ENCODE measurements around the gene MAP1LC3B.

MAP1LC3B gene

GRCh38 chr16:87351320-87351698 is 40.8 kb upstream of the MAP1LC3B start:
- Histone ChIP-seq H3K4me2 (ENCODE audit: low read depth, low read length, poor library complexity, severe bottlenecking) (no peak overlapping the region), H3K9me2 (replicated peaks; ENCODE audit: insufficient read depth, low read length) (no peaks in the 10 kb centered on the region), H4K20me1 (ENCODE audit: low read depth, low read length) (no peaks in the 10 kb centered on the region), H3K4me3 (ENCODE audit: insufficient read depth, low read length, poor library complexity, severe bottlenecking) (no peak overlapping the region), H3K79me2 (ENCODE audit: insufficient read depth, low read length) (no peaks in the 10 kb centered on the region), H3K9me3 (ENCODE audit: insufficient read depth, low read length) (no peaks in the 10 kb centered on the region), H3K27me3 (ENCODE audit: low read length) (no peaks in the 10 kb centered on the region), H2AFZ (ENCODE audit: low read depth, low read length, severe bottlenecking) (no peak overlapping the region), H3K9ac (ENCODE audit: low read length) (no peak overlapping the region), H3K27ac (ENCODE audit: low read depth, low read length) (no peak overlapping the region), H3F3A (ENCODE audit: insufficient read depth) (no peaks in the 10 kb centered on the region), H3K36me3 (ENCODE audit: low read length) (no peaks in the 10 kb centered on the region)
- TF ChIP-seq EZH2phosphoT487 (conservative IDR thresholded peaks at IDR 0.05; ENCODE audit: low read length) (no peak), CTCF (IDR thresholded peaks at IDR 0.05; ENCODE audit: insufficient read depth, low read length, poor library complexity, severe bottlenecking) (no peak)

GRCh38 chr16:87352818-87353217 is 39.3 kb upstream of the MAP1LC3B start:
- Histone ChIP-seq H3K9me3 (ENCODE audit: insufficient read depth, low read length) (no peaks in the 10 kb centered on the region), H3K4me3 (ENCODE audit: insufficient read depth, low read length, poor library complexity, severe bottlenecking) (no peak overlapping the region), H3F3A (ENCODE audit: insufficient read depth) (no peaks in the 10 kb centered on the region), H2AFZ (ENCODE audit: low read depth, low read length, severe bottlenecking) (no peak overlapping the region), H3K79me2 (ENCODE audit: insufficient read depth, low read length) (no peaks in the 10 kb centered on the region), H3K9ac (ENCODE audit: low read length) (no peak overlapping the region), H3K4me2 (ENCODE audit: low read depth, low read length, poor library complexity, severe bottlenecking) (no peak overlapping the region), H3K27ac (ENCODE audit: low read depth, low read length) (no peak overlapping the region), H3K36me3 (ENCODE audit: low read length) (no peaks in the 10 kb centered on the region), H4K20me1 (ENCODE audit: low read depth, low read length) (no peaks in the 10 kb centered on the region), H3K27me3 (ENCODE audit: low read length) (no peaks in the 10 kb centered on the region), H3K9me2 (replicated peaks; ENCODE audit: insufficient read depth, low read length) (no peaks in the 10 kb centered on the region)
- TF ChIP-seq EZH2phosphoT487 (conservative IDR thresholded peaks at IDR 0.05; ENCODE audit: low read length) (no peak), CTCF (IDR thresholded peaks at IDR 0.05; ENCODE audit: insufficient read depth, low read length, poor library complexity, severe bottlenecking) (no peak)

- H2AFZ ChIP-seq (ENCODE audit: low read depth, low read length, severe bottlenecking), result no peak overlapping the region
- H3K79me2 ChIP-seq (ENCODE audit: insufficient read depth, low read length), result no peaks in the 10 kb centered on the region
- no peaks in the 10 kb centered on the region for H3K9me3 ChIP-seq (ENCODE audit: insufficient read depth, low read length)
- H3F3A ChIP-seq (ENCODE audit: insufficient read depth), result no peaks in the 10 kb centered on the region
- H3K4me3 ChIP-seq (ENCODE audit: insufficient read depth, low read length, poor library complexity, severe bottlenecking), result no peak overlapping the region
- no peaks in the 10 kb centered on the region for H3K27me3 ChIP-seq (ENCODE audit: low read length)
- H3K27ac ChIP-seq (ENCODE audit: low read depth, low read length), result no peak overlapping the region
- H3K36me3 ChIP-seq (ENCODE audit: low read length), result no peaks in the 10 kb centered on the region
- H3K4me2 ChIP-seq (ENCODE audit: low read depth, low read length, poor library complexity, severe bottlenecking), result no peak overlapping the region
- no peak overlapping the region for H3K9ac ChIP-seq (ENCODE audit: low read length)
- H4K20me1 ChIP-seq (ENCODE audit: low read depth, low read length), result no peaks in the 10 kb centered on the region
- no peaks in the 10 kb centered on the region for H3K9me2 ChIP-seq (replicated peaks; ENCODE audit: insufficient read depth, low read length)
- no peak for TF ChIP-seq EZH2phosphoT487 (conservative IDR thresholded peaks at IDR 0.05; ENCODE audit: low read length)
- TF ChIP-seq CTCF (IDR thresholded peaks at IDR 0.05; ENCODE audit: insufficient read depth, low read length, poor library complexity, severe bottlenecking), result no peak
Measured at GRCh38 chr16:87353613-87354012, 38.5 kb upstream of the MAP1LC3B start.

- Histone ChIP-seq H3K9me2 (replicated peaks; ENCODE audit: insufficient read depth, low read length) (no peaks in the 10 kb centered on the region), H3K79me2 (ENCODE audit: insufficient read depth, low read length) (no peaks in the 10 kb centered on the region), H3K36me3 (ENCODE audit: low read length) (no peaks in the 10 kb centered on the region), H3K4me3 (ENCODE audit: insufficient read depth, low read length, poor library complexity, severe bottlenecking) (no peak overlapping the region), H3K9ac (ENCODE audit: low read length) (no peak overlapping the region), H3F3A (ENCODE audit: insufficient read depth) (no peaks in the 10 kb centered on the region), H2AFZ (ENCODE audit: low read depth, low read length, severe bottlenecking) (no peak overlapping the region), H3K27ac (ENCODE audit: low read depth, low read length) (no peak overlapping the region), H4K20me1 (ENCODE audit: low read depth, low read length) (no peaks in the 10 kb centered on the region; the same call in 1 of the 2 replicates), H3K27me3 (ENCODE audit: low read length) (no peaks in the 10 kb centered on the region), H3K4me2 (ENCODE audit: low read depth, low read length, poor library complexity, severe bottlenecking) (no peak overlapping the region), H3K9me3 (ENCODE audit: insufficient read depth, low read length) (no peaks in the 10 kb centered on the region)
- TF ChIP-seq CTCF (IDR thresholded peaks at IDR 0.05; ENCODE audit: insufficient read depth, low read length, poor library complexity, severe bottlenecking) (no peak), EZH2phosphoT487 (conservative IDR thresholded peaks at IDR 0.05; ENCODE audit: low read length) (no peak)
Measured at GRCh38 chr16:87356491-87356853, 35.7 kb upstream of the MAP1LC3B start.
